Panc1 (cell line): ENCODE measurements around the gene GOLGA8A. TPM values are rescaled to one million over a fixed set of nuclear protein-coding genes. Genes with fewer than 3 reads are reported as not detected.
A peak's percentile ranks its signal among the peaks of the same experiment; 100 is the strongest.
"Not testable (repeated sequence)": the region's sequence is repeated elsewhere in the genome, so short reads cannot be mapped to it uniquely, and the experiment has no call there.

Experiments
- ATAC-seq: fragments of 200-7000 bp; cut with Tn5 transposase; 2 replicates; pipeline ENCODE4 v1.9.1; 2020; ENCODE audit warnings: mild to moderate bottlenecking, moderate library complexity
- BruUV-seq: library from RNA; stranded (reverse); fragments of 400-500 nt; replicated peaks from 2 replicates; lab custom pipeline; 2021; lab: Mats Ljungman, UMichigan
- CTCF ChIA-PET: fragments of 300-600 bp; sonication (Branson Sonifier 250); formaldehyde crosslinking; loops from one replicate; lab custom pipeline; 2022; ENCODE audit warnings: antibody characterized with exemption; lab: Charles Lee
- POLR2A ChIA-PET: fragments of 300-600 bp; sonication (Branson Sonifier 250); formaldehyde crosslinking; loops from one replicate; lab custom pipeline; 2022; ENCODE audit warnings: antibody characterized with exemption; lab: Charles Lee
- DNase-seq: peaks from one replicate; pipeline ENCODE4 v3.0.0-alpha.2; 2010; ENCODE audit warnings: low read depth, low spot score
- H3K27ac ChIP-seq: 2 replicates; pipeline ENCODE4 v1.5.1; 2011; ENCODE audit warnings: mild to moderate bottlenecking, low read length, inconsistent platforms
- H3K27me3 ChIP-seq: fragments of 200-500 bp; sonication (Bioruptor generic); 2 replicates; pipeline ENCODE4 v1.6.0; 2014; ENCODE audit warnings: low read length, inconsistent platforms; ENCODE audit not compliant: control insufficient read depth, insufficient read depth
- H3K36me3 ChIP-seq: fragments of 200-500 bp; sonication (Bioruptor generic); 2 replicates; pipeline ENCODE4 v1.5.1; 2014; ENCODE audit warnings: inconsistent platforms, mild to moderate bottlenecking, low read length, moderate library complexity; ENCODE audit not compliant: control insufficient read depth, insufficient read depth
- H3K4me1 ChIP-seq: 2 replicates; pipeline ENCODE4 v1.5.1; 2011; ENCODE audit warnings: inconsistent platforms, mild to moderate bottlenecking, low read length, moderate library complexity; ENCODE audit not compliant: control insufficient read depth, insufficient read depth
- H3K4me3 ChIP-seq, 2 experiments: 2 replicates each; pipeline ENCODE4 v1.5.1; 2011 to 2012; ENCODE audit warnings: low read depth in 2 of 2, low read length in 2 of 2, mild to moderate bottlenecking in 2 of 2, inconsistent platforms in 1 of 2, moderate library complexity in 1 of 2
- H3K9me3 ChIP-seq: fragments of 200-500 bp; sonication (Bioruptor generic); 2 replicates; pipeline ENCODE4 v1.5.1; 2014; ENCODE audit warnings: low read depth, mild to moderate bottlenecking, inconsistent platforms, low read length, moderate library complexity; ENCODE audit not compliant: control insufficient read depth, insufficient read depth
- POLR2AphosphoS5 ChIP-seq: IDR thresholded peaks from 2 replicates; pipeline ENCODE4 v1.6.1; 2012; ENCODE audit warnings: mild to moderate bottlenecking, low read depth, low read length, moderate library complexity
- SIN3A ChIP-seq: IDR thresholded peaks from 2 replicates; pipeline ENCODE4 v1.6.1; 2012; ENCODE audit warnings: low read depth, mild to moderate bottlenecking, low read length, moderate library complexity, borderline replicate concordance; ENCODE audit not compliant: insufficient read depth
- TCF7L2 ChIP-seq: IDR thresholded peaks from 2 replicates; pipeline ENCODE4 v1.6.1; 2011; ENCODE audit warnings: mild to moderate bottlenecking, low read depth, low read length, inconsistent platforms
- in situ Hi-C: cut with HindIII; loops from 2 replicates; pipeline ENCODE4 v1.10.0; 2016; ENCODE audit warnings: low sequenced_read_pairs, low pct_unique_long_range_greater_than_20kb
- intact Hi-C: fragments of 100-400 bp; cut with micrococcal nuclease; formaldehyde crosslinking; loops from one replicate; pipeline ENCODE4 v1.10.0; 2022; ENCODE audit not compliant: unreplicated experiment
- total RNA-seq: library from RNA; stranded (reverse); gene quantifications from one replicate; pipeline ENCODE4 v1.2.1, GENCODE V29; 2021; ENCODE audit not compliant: unreplicated experiment
- TF ChIP-seq, protein P1 (sequence below): fragments of 450-650 bp; IDR thresholded peaks from 2 replicates; pipeline ENCODE4 v1.5.1; 2017; ENCODE audit warnings: mild to moderate bottlenecking
- TF ChIP-seq, protein P2 (sequence below), 2 experiments: IDR thresholded peaks; 2 replicates each; pipeline ENCODE4 v1.6.1; 2011 to 2012; ENCODE audit warnings: low read depth in 2 of 2, control low read depth in 1 of 2, low read length in 1 of 2, mild to moderate bottlenecking in 1 of 2, moderate library complexity in 1 of 2; ENCODE audit not compliant: insufficient read depth in 1 of 2

GOLGA8A gene
- total RNA-seq, 1 experiment from 2014 or later, result 99.1 TPM

DNA sequence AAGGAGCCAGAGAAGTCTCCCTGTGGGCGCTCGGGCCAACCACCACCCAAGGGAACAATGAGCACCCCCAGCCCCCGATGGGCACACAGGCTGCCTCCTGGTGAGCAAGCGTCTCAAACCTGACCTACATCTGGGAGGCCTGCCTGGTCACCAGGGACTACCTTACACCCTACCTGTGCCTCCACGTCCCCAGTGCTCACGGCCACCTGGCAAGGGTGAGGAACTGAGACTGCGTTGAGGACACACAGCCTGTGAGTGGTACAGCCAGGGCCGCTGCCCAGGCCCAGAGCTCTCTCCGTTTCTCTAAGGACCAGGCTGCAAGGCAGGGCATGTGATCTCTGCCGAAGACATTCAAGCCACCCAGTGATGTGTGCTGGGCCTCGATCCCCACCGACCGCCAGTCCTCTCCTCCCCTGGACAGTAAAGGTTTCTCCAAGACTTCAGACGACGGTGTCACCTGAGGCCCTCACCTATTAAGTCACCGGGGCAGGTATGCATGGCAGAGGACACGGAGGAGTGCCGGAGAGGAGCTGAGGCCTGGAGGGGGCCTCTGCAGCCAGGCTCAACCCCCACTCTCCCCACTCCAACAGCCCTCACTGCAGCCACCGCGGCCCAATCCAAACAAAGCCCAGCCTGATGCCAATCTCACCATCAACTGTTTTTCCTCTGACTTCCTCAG is 2.8 kb downstream of the GOLGA8A start:
- CTCF ChIA-PET, result no interaction called here
- H3K4me3 ChIP-seq, result no peak overlapping the region
- TSS peak; percentile 56 for BruUV-seq
- intact Hi-C loops, result no loop called here
- TF ChIP-seq SIN3A, result no peak
- TF ChIP-seq, protein P1, sequence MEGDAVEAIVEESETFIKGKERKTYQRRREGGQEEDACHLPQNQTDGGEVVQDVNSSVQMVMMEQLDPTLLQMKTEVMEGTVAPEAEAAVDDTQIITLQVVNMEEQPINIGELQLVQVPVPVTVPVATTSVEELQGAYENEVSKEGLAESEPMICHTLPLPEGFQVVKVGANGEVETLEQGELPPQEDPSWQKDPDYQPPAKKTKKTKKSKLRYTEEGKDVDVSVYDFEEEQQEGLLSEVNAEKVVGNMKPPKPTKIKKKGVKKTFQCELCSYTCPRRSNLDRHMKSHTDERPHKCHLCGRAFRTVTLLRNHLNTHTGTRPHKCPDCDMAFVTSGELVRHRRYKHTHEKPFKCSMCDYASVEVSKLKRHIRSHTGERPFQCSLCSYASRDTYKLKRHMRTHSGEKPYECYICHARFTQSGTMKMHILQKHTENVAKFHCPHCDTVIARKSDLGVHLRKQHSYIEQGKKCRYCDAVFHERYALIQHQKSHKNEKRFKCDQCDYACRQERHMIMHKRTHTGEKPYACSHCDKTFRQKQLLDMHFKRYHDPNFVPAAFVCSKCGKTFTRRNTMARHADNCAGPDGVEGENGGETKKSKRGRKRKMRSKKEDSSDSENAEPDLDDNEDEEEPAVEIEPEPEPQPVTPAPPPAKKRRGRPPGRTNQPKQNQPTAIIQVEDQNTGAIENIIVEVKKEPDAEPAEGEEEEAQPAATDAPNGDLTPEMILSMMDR, result no peak
- TF ChIP-seq, protein P2, sequence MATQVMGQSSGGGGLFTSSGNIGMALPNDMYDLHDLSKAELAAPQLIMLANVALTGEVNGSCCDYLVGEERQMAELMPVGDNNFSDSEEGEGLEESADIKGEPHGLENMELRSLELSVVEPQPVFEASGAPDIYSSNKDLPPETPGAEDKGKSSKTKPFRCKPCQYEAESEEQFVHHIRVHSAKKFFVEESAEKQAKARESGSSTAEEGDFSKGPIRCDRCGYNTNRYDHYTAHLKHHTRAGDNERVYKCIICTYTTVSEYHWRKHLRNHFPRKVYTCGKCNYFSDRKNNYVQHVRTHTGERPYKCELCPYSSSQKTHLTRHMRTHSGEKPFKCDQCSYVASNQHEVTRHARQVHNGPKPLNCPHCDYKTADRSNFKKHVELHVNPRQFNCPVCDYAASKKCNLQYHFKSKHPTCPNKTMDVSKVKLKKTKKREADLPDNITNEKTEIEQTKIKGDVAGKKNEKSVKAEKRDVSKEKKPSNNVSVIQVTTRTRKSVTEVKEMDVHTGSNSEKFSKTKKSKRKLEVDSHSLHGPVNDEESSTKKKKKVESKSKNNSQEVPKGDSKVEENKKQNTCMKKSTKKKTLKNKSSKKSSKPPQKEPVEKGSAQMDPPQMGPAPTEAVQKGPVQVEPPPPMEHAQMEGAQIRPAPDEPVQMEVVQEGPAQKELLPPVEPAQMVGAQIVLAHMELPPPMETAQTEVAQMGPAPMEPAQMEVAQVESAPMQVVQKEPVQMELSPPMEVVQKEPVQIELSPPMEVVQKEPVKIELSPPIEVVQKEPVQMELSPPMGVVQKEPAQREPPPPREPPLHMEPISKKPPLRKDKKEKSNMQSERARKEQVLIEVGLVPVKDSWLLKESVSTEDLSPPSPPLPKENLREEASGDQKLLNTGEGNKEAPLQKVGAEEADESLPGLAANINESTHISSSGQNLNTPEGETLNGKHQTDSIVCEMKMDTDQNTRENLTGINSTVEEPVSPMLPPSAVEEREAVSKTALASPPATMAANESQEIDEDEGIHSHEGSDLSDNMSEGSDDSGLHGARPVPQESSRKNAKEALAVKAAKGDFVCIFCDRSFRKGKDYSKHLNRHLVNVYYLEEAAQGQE (IDR thresholded peaks at IDR 0.05; ENCODE audit: insufficient read depth in 1 of 2, low read depth in 2 of 2, low read length in 1 of 2), result no peak
- no peak for TF ChIP-seq POLR2AphosphoS5
- no peak for TF ChIP-seq TCF7L2
- in situ Hi-C loops, result no loop called here
- H3K36me3 ChIP-seq, result peaks cover 2% of the 10 kb centered on the region; the same call in 1 of the 2 replicates
- DNase-seq (no peak), ATAC-seq (no peak)
- no peak overlapping the region for H3K27ac ChIP-seq
- POLR2A ChIA-PET, result no interaction called here
- H3K27me3 ChIP-seq, result no peaks in the 10 kb centered on the region
- no peaks in the 10 kb centered on the region for H3K9me3 ChIP-seq
- H3K4me1 ChIP-seq, result peaks cover 8% of the 10 kb centered on the region; the same call in 1 of the 2 replicates

DNA sequence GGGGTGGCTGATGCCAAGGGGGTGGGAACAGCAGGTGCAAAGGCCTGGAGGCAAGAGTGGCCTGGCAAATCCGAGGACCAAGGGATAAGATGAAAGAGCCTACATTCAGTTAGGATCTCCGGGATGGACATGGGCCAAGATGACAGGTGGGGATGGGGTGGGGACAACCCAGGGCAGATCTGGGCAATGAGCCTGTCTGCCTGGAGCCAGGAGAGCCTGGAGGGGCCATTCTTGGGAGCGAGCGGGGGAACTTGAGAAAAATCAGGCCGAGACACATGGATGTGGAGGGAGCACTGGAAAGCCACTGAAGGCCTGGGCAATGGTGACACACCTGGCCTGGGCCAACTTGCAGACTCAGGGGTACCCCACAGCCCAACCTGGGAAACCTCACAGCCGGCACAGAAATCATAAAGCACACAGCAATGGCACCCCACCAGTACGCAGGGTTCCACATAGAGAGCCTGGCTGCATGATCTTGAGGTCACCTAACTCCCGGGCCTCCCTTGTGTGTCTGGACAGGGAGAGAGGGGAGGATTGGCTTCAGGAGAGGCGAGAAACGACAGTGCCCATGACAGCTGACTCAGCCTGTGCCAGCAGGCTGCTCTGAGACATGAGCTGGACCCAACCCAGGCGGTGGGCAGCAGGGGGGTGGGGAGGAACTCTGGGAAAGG is 3.5 kb downstream of the GOLGA8A start:
- CTCF ChIA-PET, H3K27ac ChIP-seq, ATAC-seq, H3K4me1 ChIP-seq, in situ Hi-C loops, H3K4me3 ChIP-seq, H3K36me3 ChIP-seq, BruUV-seq, intact Hi-C loops, DNase-seq, POLR2A ChIA-PET, H3K27me3 ChIP-seq, H3K9me3 ChIP-seq: not testable (repeated sequence)

DNA sequence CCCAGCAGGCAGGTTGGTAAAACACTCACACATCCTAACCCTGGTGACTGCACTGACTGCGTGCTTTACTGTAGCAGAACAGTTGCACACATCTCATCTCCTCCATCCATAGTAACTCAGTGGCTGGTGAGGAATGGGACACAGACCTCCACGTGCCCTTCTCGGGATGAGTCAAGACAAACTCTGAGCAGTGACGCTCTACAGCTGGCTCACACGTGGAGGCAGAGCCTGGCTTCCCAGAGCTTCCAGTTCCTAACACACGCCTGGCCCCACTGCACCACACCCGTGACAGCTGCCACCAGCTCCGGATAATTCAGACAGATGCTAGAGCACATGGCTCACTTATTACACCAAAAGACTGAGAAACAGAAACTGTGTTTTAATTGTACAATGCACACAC is 7.0 kb downstream of the GOLGA8A start:
- H3K4me1 ChIP-seq, H3K27me3 ChIP-seq, H3K4me3 ChIP-seq, POLR2A ChIA-PET, DNase-seq, BruUV-seq, H3K9me3 ChIP-seq, H3K27ac ChIP-seq, in situ Hi-C loops, CTCF ChIA-PET, ATAC-seq, H3K36me3 ChIP-seq, intact Hi-C loops: not testable (repeated sequence)

DNA sequence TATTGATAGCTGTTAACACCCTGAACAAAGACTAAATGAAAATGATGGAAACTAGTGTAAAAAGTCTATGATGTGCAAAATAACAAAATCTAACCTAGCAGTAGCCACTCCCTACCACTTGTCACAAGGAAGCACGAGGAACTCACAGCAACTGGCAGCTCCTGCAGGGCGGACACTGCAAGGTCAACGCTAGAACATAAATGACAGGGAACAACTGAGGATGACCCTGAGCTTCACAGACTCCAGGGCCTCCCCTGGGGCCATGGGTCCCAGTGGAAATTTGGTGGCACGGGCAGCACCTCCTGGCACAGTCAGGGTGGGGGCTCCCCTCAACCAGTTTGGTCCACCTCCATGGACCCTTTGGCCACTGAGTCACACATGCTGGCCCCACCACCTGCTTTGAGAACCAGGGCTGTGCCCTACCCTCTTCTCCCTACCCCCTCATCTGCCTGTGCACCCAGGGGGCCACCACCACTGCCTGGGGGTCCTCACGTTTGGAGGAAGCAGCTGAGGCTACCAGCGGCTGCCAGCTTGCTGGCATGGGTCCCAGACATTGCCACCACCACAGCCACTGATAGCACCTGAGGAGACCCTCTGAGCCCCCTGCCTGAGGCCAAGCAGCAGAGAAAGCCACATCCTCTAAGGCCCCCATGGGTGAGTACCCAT is 14.1 kb downstream of the GOLGA8A start:
- DNase-seq, H3K27me3 ChIP-seq, ATAC-seq, H3K36me3 ChIP-seq, intact Hi-C loops, H3K27ac ChIP-seq, H3K9me3 ChIP-seq, H3K4me3 ChIP-seq, in situ Hi-C loops, H3K4me1 ChIP-seq, CTCF ChIA-PET, BruUV-seq, POLR2A ChIA-PET: not testable (repeated sequence)

DNA sequence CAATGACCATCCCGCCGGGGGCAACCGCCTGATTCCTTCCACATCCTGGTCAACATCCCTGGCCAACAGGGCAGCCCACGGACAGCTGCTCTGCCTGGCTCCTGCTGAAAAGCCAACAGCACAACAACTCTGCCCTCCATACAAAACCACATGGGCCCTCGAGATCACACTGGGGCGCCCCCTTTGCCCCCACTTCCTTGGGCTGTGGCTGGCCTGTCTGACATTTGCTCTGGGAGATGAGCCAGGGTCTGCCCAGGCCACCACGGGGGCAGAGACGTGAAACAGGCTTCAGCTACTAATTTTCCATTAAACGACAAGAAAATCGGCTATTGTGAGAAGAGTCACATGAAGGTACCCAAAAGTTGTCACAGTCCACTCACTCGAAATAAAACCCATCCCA is 16.7 kb downstream of the GOLGA8A start:
- H3K4me1 ChIP-seq, H3K4me3 ChIP-seq, CTCF ChIA-PET, H3K27ac ChIP-seq, POLR2A ChIA-PET, H3K9me3 ChIP-seq, H3K36me3 ChIP-seq, BruUV-seq, ATAC-seq, H3K27me3 ChIP-seq, in situ Hi-C loops, DNase-seq, intact Hi-C loops: not testable (repeated sequence)
